ENCODE measurements around the gene BTF3L4. TPM values are rescaled to one million over a fixed set of nuclear protein-coding genes. Genes with fewer than 3 reads are reported as not detected.

BTF3L4 gene
- total and polyA plus RNA-seq, 10 donors: 29.5 to 48.6 (median 37.1) TPM

DNA sequence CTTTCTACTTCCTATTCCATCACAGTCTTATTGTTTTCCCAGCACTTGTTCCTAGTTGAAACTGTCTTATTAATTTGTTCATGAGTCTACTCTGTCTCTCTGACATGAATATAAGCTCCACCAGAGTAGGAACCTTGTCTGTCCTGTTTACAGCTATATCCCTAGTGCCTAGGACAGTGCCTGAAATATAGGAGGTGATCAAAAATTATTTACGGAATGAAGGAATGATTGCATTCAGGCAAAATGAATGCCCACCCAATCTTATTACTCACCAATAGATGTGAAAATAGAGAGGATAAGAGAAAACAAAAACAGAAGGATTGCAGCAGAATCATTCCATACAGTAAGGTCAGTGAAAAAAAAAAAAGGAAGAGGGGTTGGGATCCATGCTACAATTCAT is 2.2 kb upstream of the BTF3L4 start:
- no peak for DNase-seq
- WGBS, 5 donors: 89 to 98% (median 94%) methylated on average over 1 of the region's 1 CpG
- TF ChIP-seq POLR2A (IDR thresholded peaks at IDR 0.05) (no peak), POLR2AphosphoS5 (IDR thresholded peaks at IDR 0.05) (no peak)
- TF ChIP-seq, protein P1, sequence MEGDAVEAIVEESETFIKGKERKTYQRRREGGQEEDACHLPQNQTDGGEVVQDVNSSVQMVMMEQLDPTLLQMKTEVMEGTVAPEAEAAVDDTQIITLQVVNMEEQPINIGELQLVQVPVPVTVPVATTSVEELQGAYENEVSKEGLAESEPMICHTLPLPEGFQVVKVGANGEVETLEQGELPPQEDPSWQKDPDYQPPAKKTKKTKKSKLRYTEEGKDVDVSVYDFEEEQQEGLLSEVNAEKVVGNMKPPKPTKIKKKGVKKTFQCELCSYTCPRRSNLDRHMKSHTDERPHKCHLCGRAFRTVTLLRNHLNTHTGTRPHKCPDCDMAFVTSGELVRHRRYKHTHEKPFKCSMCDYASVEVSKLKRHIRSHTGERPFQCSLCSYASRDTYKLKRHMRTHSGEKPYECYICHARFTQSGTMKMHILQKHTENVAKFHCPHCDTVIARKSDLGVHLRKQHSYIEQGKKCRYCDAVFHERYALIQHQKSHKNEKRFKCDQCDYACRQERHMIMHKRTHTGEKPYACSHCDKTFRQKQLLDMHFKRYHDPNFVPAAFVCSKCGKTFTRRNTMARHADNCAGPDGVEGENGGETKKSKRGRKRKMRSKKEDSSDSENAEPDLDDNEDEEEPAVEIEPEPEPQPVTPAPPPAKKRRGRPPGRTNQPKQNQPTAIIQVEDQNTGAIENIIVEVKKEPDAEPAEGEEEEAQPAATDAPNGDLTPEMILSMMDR (IDR thresholded peaks at IDR 0.05 in 8 of 11, conservative IDR thresholded peaks at IDR 0.05 in 3 of 11): no peak
- Histone ChIP-seq H3K27ac (peak overlapping the region in 1 of 8 donors; percentile 95), H3K9me3 (no peaks in the 10 kb centered on the region), H3K4me1 (peaks cover 29 to 66% (median 42%) of the 10 kb centered on the region in 6 donors), H3K27me3 (replicated peaks in 1 of 7) (no peaks in the 10 kb centered on the region), H3K36me3 (peaks cover 0 to 31% (median 6%) of the 10 kb centered on the region in 6 donors), H3K4me3 (peak overlapping the region in 5 of 8 donors; percentile 88 to 96 (median 94))
- intact Hi-C loops (cut with DNase I; ENCODE audit: low total_unique reads): no loop called here

DNA sequence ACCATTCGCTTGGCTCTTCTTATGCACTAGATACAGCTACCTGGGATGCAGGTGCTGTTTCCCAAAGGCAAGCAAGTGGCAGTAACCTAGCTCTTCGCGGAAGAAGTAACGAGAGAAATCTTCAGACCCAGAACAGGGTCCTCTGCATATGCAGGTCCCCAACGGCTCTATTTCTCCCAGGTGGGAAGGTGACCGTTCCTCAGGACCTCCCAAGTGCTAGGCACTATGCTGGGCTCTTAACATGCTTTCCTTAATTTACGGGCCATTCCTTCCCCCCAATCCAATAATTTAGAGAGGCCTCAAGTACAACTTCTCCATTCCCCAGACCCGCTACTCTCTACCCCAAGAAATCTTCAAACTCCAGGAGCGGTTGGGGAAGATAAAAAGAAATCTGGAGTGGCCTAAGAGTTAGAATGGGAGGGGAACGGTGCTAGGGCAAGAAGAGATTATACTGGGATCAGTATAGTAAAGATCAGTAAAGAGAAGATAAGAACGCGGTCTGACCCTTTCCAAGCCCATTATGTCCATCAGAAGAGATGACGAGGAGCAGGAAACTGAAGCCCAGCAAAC is 1.5 kb upstream of the BTF3L4 start:
- Histone ChIP-seq H3K36me3 (peaks cover 0 to 34% (median 6%) of the 10 kb centered on the region in 6 donors), H3K9me3 (no peaks in the 10 kb centered on the region), H3K27ac (peak overlapping the region; percentile 78 to 95 (median 95)), H3K4me3 (peak overlapping the region; percentile 83 to 96 (median 93)), H3K4me1 (peaks cover 35 to 73% (median 49%) of the 10 kb centered on the region in 6 donors), H3K27me3 (replicated peaks in 1 of 7) (no peaks in the 10 kb centered on the region)
- 3 to 8% (median 5%) methylated on average over 13 of the region's 13 CpGs for WGBS, 5 donors
- TF ChIP-seq, protein P1 (IDR thresholded peaks at IDR 0.05 in 8 of 11, conservative IDR thresholded peaks at IDR 0.05 in 3 of 11): no peak
- no peak for DNase-seq
- intact Hi-C loops (cut with DNase I; ENCODE audit: low total_unique reads): no loop called here

DNA sequence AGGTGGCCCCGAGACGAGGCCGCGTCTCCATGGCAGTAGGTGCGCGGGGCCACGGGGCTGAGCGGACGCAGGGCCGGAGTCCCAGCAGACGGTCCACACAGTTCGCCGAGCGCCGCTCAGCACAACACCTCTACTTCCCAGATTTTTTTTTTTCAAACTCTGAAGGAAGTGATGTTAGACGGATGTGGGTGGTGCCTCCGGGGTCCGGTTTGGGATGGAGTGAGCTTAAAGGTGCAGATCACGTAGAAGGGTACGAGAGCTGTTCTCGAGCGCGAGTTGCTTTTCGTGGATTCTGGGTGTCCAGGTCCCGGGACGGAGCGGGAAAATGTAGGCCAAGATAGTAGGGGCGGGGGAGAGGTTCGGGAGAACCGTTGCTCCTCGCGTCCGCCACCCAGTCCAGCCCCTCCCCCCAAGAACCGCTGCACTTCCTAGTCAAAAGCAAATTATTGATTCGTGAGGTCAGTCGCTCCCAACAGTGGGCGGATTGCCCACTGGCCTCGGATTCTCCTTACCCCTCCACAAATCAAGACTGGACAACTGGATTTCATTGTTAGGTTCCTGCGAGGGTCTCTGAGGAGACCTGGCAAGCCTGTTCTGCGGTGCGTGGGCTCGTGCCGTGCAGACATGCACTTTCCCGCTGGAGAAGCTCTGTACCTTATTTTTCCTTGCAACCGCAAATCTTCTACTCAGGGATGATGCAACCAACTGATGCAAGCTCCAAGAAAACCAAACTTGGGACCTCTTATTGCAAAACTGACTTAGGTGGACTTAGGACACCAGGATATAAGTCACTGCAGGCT is 829 bp upstream of the BTF3L4 start, which contains the start of gene TXNDC12:
TXNDC12 (minus strand) TSS at position 126 of the 800 bp plus-strand sequence; CDS start at position 31, 95 bp downstream.
- TF ChIP-seq POLR2AphosphoS5 (IDR thresholded peaks at IDR 0.05) (peak; percentile 91 to 93 (median 93)), POLR2A (IDR thresholded peaks at IDR 0.05) (peak in 1 of 3 donors; percentile 31)
- TF ChIP-seq, protein P1 (IDR thresholded peaks at IDR 0.05 in 8 of 11, conservative IDR thresholded peaks at IDR 0.05 in 3 of 11): no peak
- Histone ChIP-seq H3K4me3 (peak within 1 kb of the TSS; percentile 83 to 96 (median 93)), H3K27ac (peak within 1 kb of the TSS; percentile 90 to 95 (median 95)), H3K4me1 (peaks cover 36 to 80% (median 54%) of the 10 kb centered on the region in 6 donors), H3K27me3 (replicated peaks in 1 of 7) (no peaks in the 10 kb centered on the region), H3K9me3 (no peaks in the 10 kb centered on the region), H3K36me3 (peaks cover 0 to 41% (median 9%) of the 10 kb centered on the region in 6 donors)
- intact Hi-C loops (cut with DNase I; ENCODE audit: low total_unique reads): no loop called here
- 0 to 1% (median 1%) methylated on average over 43 to 45 of the region's 45 CpGs for WGBS, 5 donors
- peak; percentile 93 for DNase-seq

DNA sequence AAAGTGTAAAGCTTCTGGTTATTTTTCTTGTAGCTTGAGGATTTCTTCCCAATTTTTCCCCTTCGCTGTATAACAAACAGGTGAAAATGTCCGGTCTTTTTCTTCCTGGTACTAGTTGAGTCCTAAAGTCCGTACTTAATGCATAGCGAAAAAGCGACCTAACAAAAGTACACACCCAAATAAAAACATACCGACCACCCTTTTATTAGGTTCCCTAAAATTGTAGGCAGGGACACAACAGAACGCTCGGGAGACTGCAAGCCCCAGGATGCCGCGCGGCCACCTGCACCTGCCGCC is 281 bp upstream of the BTF3L4 start:
- DNase-seq: no peak
- WGBS, 5 donors: 0% methylated on average over 8 to 12 of the region's 12 CpGs
- H3K27me3 ChIP-seq (replicated peaks in 1 of 7): no peaks in the 10 kb centered on the region
- H3K27ac ChIP-seq: peak overlapping the region; percentile 90 to 95 (median 95)
- peaks cover 0 to 41% (median 14%) of the 10 kb centered on the region in 6 donors for H3K36me3 ChIP-seq
- peak overlapping the region; percentile 83 to 96 (median 93) for H3K4me3 ChIP-seq
- H3K9me3 ChIP-seq: no peaks in the 10 kb centered on the region
- intact Hi-C loops (cut with DNase I; ENCODE audit: low total_unique reads): no loop called here
- no peak for TF ChIP-seq POLR2AphosphoS5 (IDR thresholded peaks at IDR 0.05)
- no peak for TF ChIP-seq POLR2A (IDR thresholded peaks at IDR 0.05)
- TF ChIP-seq, protein P1 (IDR thresholded peaks at IDR 0.05 in 8 of 11, conservative IDR thresholded peaks at IDR 0.05 in 3 of 11): no peak
- peaks cover 36 to 78% (median 53%) of the 10 kb centered on the region in 6 donors for H3K4me1 ChIP-seq
